Osteocyte (in vitro differentiated cells): Measurements from ENCODE around the gene SATB2. TPM values are rescaled to one million over a fixed set of nuclear protein-coding genes. Genes with fewer than 3 reads are reported as not detected.

ENCODE experiments used
- DNase-seq: peaks from one replicate; pipeline ENCODE4 v3.0.0; 2021; ENCODE audit warnings: mixed read lengths; ENCODE audit not compliant: unreplicated experiment; ENCODE audit errors: extremely low spot score
- H3K27ac Mint-ChIP-seq: one replicate; pipeline ENCODE4 v1.8.0; 2021; ENCODE audit warnings: mild to moderate bottlenecking, mixed read lengths; ENCODE audit not compliant: unreplicated experiment
- H3K27me3 Mint-ChIP-seq: one replicate; pipeline ENCODE4 v1.8.0; 2021; ENCODE audit warnings: mixed read lengths; ENCODE audit not compliant: unreplicated experiment
- H3K36me3 Mint-ChIP-seq: one replicate; pipeline ENCODE4 v1.8.0; 2021; ENCODE audit warnings: mixed read lengths; ENCODE audit not compliant: unreplicated experiment
- H3K4me1 Mint-ChIP-seq: one replicate; pipeline ENCODE4 v1.8.0; 2021; ENCODE audit warnings: mixed read lengths; ENCODE audit not compliant: unreplicated experiment
- H3K4me3 Mint-ChIP-seq: one replicate; pipeline ENCODE4 v1.8.0; 2021; ENCODE audit warnings: mild to moderate bottlenecking, moderate library complexity, mixed read lengths; ENCODE audit not compliant: unreplicated experiment
- H3K9me3 Mint-ChIP-seq: one replicate; pipeline ENCODE4 v1.8.0; 2021; ENCODE audit warnings: mixed read lengths; ENCODE audit not compliant: unreplicated experiment
- CTCF ChIP-seq: fragments of 200-600 bp; sonication (generic); IDR thresholded peaks from 2 replicates; pipeline ENCODE4 v1.5.0; 2021; ENCODE audit warnings: antibody characterized with exemption, mild to moderate bottlenecking, moderate library complexity
- total RNA-seq: library from RNA; stranded (reverse); gene quantifications from 2 replicates; pipeline ENCODE4 v1.2.1, GENCODE V29; 2021

Gene SATB2
- total RNA-seq, 1 donor from 2014 or later: 11.6 TPM

DNA sequence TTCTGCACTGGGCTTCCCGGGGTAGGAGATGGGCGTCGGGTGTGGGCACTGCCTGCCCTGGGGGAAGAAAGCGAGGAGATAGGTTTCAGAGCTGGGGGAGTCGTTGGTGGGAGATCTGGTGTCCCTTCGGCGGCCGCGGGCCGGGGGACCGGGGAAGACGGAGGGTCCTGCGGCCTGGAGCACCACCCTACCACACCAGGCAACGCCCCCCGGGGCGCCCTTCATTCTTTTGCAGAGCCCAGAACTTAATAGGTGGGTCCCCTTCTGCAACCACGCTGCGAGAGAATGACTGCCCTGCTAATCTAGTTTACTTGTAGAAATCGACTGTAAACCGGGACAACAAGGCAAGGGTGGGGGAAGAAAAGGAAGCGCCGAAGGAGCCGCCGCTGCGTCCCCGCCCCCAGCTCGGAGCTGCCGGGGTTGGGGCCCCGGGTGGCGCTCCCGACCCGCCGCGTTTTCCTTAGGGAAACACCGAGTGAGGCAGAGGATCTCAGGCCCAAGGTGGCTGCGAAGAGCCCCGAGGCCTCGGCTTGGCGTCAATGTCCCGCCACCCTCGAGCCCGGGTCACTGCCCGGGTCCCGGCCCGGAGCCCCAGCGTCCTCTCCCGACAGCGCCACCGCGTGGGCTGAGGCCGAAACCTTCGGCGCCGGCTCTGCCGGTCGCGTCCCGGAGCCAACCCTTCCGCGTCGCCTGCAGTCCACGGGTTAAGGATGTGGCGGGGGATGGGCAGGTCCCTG is 5.4 kb upstream of the SATB2 start:
- TF ChIP-seq CTCF: peak; percentile 94
- peaks cover 72% of the 10 kb centered on the region for H3K27me3 Mint-ChIP-seq

DNA sequence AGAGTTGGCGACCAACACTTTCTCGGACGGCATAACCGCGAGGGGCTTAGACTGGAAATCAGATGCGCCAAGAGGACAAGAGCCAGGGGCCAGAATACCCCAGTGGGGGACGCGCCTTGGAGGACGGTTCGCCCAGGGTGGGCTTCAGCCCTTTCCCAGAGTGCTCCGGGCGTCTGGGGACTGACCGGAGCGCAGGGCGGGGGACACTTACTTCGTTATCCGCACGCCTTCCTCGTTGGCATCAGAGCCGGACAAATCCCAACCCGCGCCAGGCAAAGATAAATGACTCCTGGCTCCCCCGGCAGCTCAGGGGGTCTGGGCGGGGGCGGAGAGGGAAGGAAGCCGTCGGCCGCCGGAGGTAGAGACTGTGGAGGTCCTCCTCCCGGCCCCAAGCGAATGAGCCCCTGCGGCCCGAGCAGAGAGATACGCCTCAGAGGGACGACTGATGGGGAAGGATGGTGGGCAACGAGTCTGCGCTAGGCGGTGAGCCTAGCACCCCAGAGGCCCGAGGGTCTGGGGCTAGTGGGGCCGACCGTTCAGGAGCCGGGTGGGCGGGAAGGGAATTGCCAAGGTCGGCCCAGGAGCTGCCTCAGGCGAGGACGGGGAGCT is 4.7 kb upstream of the SATB2 start:
- no peak for DNase-seq
- H3K27ac Mint-ChIP-seq: no peak overlapping the region
- H3K4me1 Mint-ChIP-seq: peaks cover 26% of the 10 kb centered on the region
- no peak for TF ChIP-seq CTCF
- no peaks in the 10 kb centered on the region for H3K9me3 Mint-ChIP-seq
- peak overlapping the region; percentile 55 for H3K4me3 Mint-ChIP-seq
- H3K36me3 Mint-ChIP-seq: no peaks in the 10 kb centered on the region
- H3K27me3 Mint-ChIP-seq: peaks cover 65% of the 10 kb centered on the region

More for the DNA sequence above, 5.4 kb upstream of the SATB2 start:
- Mint-ChIP-seq H3K27ac (no peak overlapping the region), H3K9me3 (no peaks in the 10 kb centered on the region), H3K4me3 (peak overlapping the region; percentile 71), H3K4me1 (peaks cover 26% of the 10 kb centered on the region), H3K36me3 (peaks cover 2% of the 10 kb centered on the region)
- peak; percentile 91 for DNase-seq

DNA sequence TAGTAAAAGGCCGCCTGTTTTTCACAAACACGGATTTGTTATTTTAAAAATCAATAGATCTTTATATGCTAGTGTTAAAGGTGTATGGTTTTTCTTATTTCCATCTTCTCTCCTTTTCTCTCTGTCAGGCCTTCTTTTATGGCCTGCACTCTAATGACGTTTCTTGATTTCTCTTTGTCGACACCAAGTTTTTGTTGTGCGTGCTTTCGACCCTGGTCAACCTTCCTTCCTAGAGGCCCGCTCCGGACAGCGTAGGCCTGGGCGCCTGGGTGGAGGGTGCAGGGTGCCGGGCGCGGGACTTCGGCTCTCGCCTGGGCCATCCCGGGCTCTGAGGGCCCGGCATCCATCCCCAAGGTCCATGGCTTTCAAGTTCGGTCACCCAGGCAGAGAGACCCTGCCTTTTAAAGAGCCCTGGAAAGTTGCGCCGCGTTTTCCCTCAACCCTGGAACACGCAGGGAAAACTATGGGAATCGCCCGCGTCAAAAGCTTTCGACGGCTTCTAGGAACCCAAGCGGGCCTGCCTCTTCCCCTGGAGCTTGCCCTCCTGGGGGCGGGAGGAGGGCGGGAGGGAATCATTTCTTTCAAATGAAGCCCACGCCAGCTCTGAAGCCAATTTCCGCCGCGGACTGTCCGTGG is 4.1 kb upstream of the SATB2 start:
- Mint-ChIP-seq H3K27me3 (peaks cover 59% of the 10 kb centered on the region), H3K4me3 (no peak overlapping the region), H3K36me3 (no peaks in the 10 kb centered on the region), H3K27ac (no peak overlapping the region), H3K9me3 (no peaks in the 10 kb centered on the region), H3K4me1 (peaks cover 32% of the 10 kb centered on the region)
- no peak for TF ChIP-seq CTCF
- no peak for DNase-seq

GRCh38 chr2:199460846-199461710 is 3.3 kb upstream of the SATB2 start:
- H3K4me1 Mint-ChIP-seq: peaks cover 38% of the 10 kb centered on the region
- H3K27me3 Mint-ChIP-seq: peaks cover 51% of the 10 kb centered on the region
- no peak for DNase-seq
- no peak overlapping the region for H3K27ac Mint-ChIP-seq
- no peaks in the 10 kb centered on the region for H3K36me3 Mint-ChIP-seq
- no peaks in the 10 kb centered on the region for H3K9me3 Mint-ChIP-seq
- H3K4me3 Mint-ChIP-seq: no peak overlapping the region
- no peak for TF ChIP-seq CTCF
